Measurements from ENCODE around the gene SP5. TPM values are rescaled to one million over a fixed set of nuclear protein-coding genes. Genes with fewer than 3 reads are reported as not detected.
"Not testable (repeated sequence)": the region's sequence is repeated elsewhere in the genome, so short reads cannot be mapped to it uniquely, and the experiment has no call there.

Gene SP5
- polyA plus RNA-seq, 1 of the 3 experiments (the other 2 are of a cell fraction), result not detected

GRCh38 chr2:170723446-170723958 is 8.4 kb downstream of the SP5 start:
- no peaks in the 10 kb centered on the region for H3K9me3 ChIP-seq
- no peaks in the 10 kb centered on the region for H3K9me2 ChIP-seq
- no peaks in the 10 kb centered on the region for H3K4me1 ChIP-seq (ENCODE audit: control insufficient read depth in 1 of 2, insufficient read depth in 2 of 2, low read depth in 1 of 2, low read length in 1 of 2)
- 9% methylated on average over 2 of the region's 2 CpGs for WGBS (ENCODE audit: low lambda C conversion rate)
- no peak overlapping the region for H3K4me3 ChIP-seq (ENCODE audit: low read depth in 2 of 2, low read length in 1 of 2)
- no peak overlapping the region for H2AFZ ChIP-seq (ENCODE audit: low read depth)
- H4K20me1 ChIP-seq (ENCODE audit: insufficient read depth), result no peaks in the 10 kb centered on the region
- H3K27ac ChIP-seq (ENCODE audit: low read depth in 2 of 2, low read length in 1 of 2), result no peak overlapping the region
- no peak overlapping the region for H3K9ac ChIP-seq
- no peak for DNase-seq
- TF ChIP-seq NRF1 (IDR thresholded peaks at IDR 0.05; ENCODE audit: low read depth, low read length) (no peak), FOSL2 (IDR thresholded peaks at IDR 0.05; ENCODE audit: borderline replicate concordance, low read depth) (no peak), JUND (IDR thresholded peaks at IDR 0.05) (no peak), EZH2phosphoT487 (IDR thresholded peaks at IDR 0.05; ENCODE audit: borderline replicate concordance, low read depth) (no peak), IRF3 (IDR thresholded peaks at IDR 0.05; ENCODE audit: low read depth, low read length) (no peak), YY1 (IDR thresholded peaks at IDR 0.05; ENCODE audit: low read depth) (no peak)
- ChIA-PET POLR2A (no interaction called here), CTCF (interaction anchor here (0.6 kb wide), 1 partner anchor 90 kb away, joined by 3 read pairs; no protein-coding TSS in a partner anchor)
- H3F3A ChIP-seq (replicated peaks; ENCODE audit: insufficient read depth), result no peaks in the 10 kb centered on the region
- no peak overlapping the region for H3K4me2 ChIP-seq
- H3K79me2 ChIP-seq (ENCODE audit: insufficient read depth), result no peaks in the 10 kb centered on the region
- no peaks in the 10 kb centered on the region for H3K36me3 ChIP-seq (replicated peaks in 1 of 2; ENCODE audit: control insufficient read depth in 1 of 2, insufficient read depth in 2 of 2, low read length in 1 of 2)
- peaks cover 8% of the 10 kb centered on the region; the same call in 1 of the 2 replicates for H3K27me3 ChIP-seq (ENCODE audit: insufficient read depth)

- 0% methylated on average over 1 of the region's 1 CpG for WGBS (ENCODE audit: low lambda C conversion rate)
- Histone ChIP-seq H3F3A (replicated peaks; ENCODE audit: insufficient read depth) (no peaks in the 10 kb centered on the region), H3K27me3 (ENCODE audit: insufficient read depth) (no peaks in the 10 kb centered on the region; the same call in 1 of the 2 replicates), H3K4me1 (ENCODE audit: control insufficient read depth in 1 of 2, insufficient read depth in 2 of 2, low read depth in 1 of 2, low read length in 1 of 2) (no peaks in the 10 kb centered on the region), H3K4me3 (ENCODE audit: low read depth in 2 of 2, low read length in 1 of 2) (no peak overlapping the region), H3K9ac (no peak overlapping the region), H3K36me3 (replicated peaks in 1 of 2; ENCODE audit: control insufficient read depth in 1 of 2, insufficient read depth in 2 of 2, low read length in 1 of 2) (no peaks in the 10 kb centered on the region), H3K4me2 (no peak overlapping the region), H4K20me1 (ENCODE audit: insufficient read depth) (no peaks in the 10 kb centered on the region), H3K27ac (ENCODE audit: low read depth in 2 of 2, low read length in 1 of 2) (no peak overlapping the region), H3K9me2 (no peaks in the 10 kb centered on the region), H3K9me3 (no peaks in the 10 kb centered on the region), H3K79me2 (ENCODE audit: insufficient read depth) (no peaks in the 10 kb centered on the region), H2AFZ (ENCODE audit: low read depth) (no peak overlapping the region)
- ChIA-PET CTCF (no interaction called here), POLR2A (no interaction called here)
- TF ChIP-seq RAD21 (IDR thresholded peaks at IDR 0.05; ENCODE audit: low read length) (no peak), ELF1 (IDR thresholded peaks at IDR 0.05) (no peak), JUND (IDR thresholded peaks at IDR 0.05) (no peak)
- no peak for DNase-seq
Measured at GRCh38 chr2:170733798-170734600, 18.9 kb downstream of the SP5 start.

DNA sequence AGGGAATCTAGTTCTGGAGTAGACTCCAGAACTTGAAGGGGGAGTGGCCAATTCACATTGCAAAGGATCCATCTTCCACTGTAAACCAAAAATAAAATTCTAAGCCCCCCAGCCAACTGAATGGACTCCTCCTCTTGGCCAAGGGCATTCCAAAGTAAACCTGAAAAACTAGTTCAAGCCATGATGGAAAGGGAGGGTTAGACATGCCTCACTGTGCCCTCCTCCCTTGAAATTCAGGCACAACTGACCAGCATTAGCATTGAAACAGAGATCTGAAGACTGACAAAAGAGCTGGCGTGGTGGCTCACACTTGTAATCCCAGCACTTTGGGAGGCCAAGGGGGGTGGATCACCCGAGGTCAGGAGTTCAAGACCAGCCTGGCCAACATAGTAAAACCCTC is 19.5 kb downstream of the SP5 start:
- H3K4me1 ChIP-seq (ENCODE audit: control insufficient read depth in 1 of 2, insufficient read depth in 2 of 2, low read depth in 1 of 2, low read length in 1 of 2); H3K79me2 ChIP-seq (ENCODE audit: insufficient read depth); DNase-seq; H3K9me2 ChIP-seq; H3F3A ChIP-seq (replicated peaks; ENCODE audit: insufficient read depth); H3K4me3 ChIP-seq (ENCODE audit: low read depth in 2 of 2, low read length in 1 of 2); H3K27me3 ChIP-seq (ENCODE audit: insufficient read depth); H3K4me2 ChIP-seq; H2AFZ ChIP-seq (ENCODE audit: low read depth); H4K20me1 ChIP-seq (ENCODE audit: insufficient read depth); H3K9ac ChIP-seq; H3K27ac ChIP-seq (ENCODE audit: low read depth in 2 of 2, low read length in 1 of 2); H3K9me3 ChIP-seq; CTCF ChIA-PET; POLR2A ChIA-PET; H3K36me3 ChIP-seq (replicated peaks in 1 of 2; ENCODE audit: control insufficient read depth in 1 of 2, insufficient read depth in 2 of 2, low read length in 1 of 2): not testable (repeated sequence)
- WGBS (ENCODE audit: low lambda C conversion rate), result 10% methylated on average over 2 of the region's 2 CpGs

Measured in SK-N-SH (cell line).